ENCODE results near the gene PHYKPL. TPM values are rescaled to one million over a fixed set of nuclear protein-coding genes. Genes with fewer than 3 reads are reported as not detected.
A peak's percentile ranks its signal among the peaks of the same experiment; 100 is the strongest.

PHYKPL gene
- total and polyA plus RNA-seq, 2 of the 8 experiments (the other 6 are each of a cell fraction or from before 2014, with no cell fraction given), result 25.1 to 32.1 TPM

DNA sequence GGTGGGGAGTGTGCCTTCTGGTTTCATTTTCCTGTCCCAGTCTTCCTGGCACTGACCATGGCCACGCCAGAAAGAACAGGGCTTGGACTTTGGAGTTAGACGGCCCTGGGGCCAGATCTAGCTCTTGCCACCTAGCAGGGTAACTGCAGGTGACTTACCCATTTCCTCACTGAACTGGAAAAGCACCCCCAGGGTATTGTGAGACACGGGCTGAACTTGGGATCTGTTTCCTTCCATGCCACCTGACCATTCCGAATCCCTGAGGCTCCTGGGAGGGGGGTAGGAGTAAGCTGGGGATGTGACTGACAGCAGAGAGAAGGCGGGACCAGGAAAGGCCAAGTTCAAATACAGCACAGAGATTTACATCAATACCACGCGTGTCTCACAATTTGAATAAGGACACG lies 18.9 kb downstream of the PHYKPL start:
- Histone ChIP-seq H4K5ac (ENCODE audit: insufficient read length, low read depth, low read length) (no peak overlapping the region), H3K36me3 (ENCODE audit: control insufficient read depth in 2 of 4, insufficient read depth in 4 of 4, low read length in 3 of 4) (peaks cover 31 to 91% (median 53%) of the 10 kb centered on the region in 4 experiments), H3K4me1 (replicated peaks in 1 of 4; ENCODE audit: control insufficient read depth in 3 of 4, insufficient read depth in 4 of 4, low read length in 3 of 4) (peaks cover 0 to 5% (median 1%) of the 10 kb centered on the region in 4 experiments; a peak in 2 of 7 replicates), H3K27me3 (replicated peaks in 1 of 4; ENCODE audit: control insufficient read depth in 3 of 4, extremely low read depth in 1 of 4, insufficient read depth in 3 of 4, low read length in 3 of 4) (no peaks in the 10 kb centered on the region), H2BK15ac (ENCODE audit: low read length) (no peak overlapping the region), H3K79me2 (ENCODE audit: control insufficient read depth in 1 of 2, insufficient read depth in 2 of 2, low read length in 2 of 2) (peaks cover 0 to 5% of the 10 kb centered on the region in 2 experiments; a peak in 2 of 4 replicates), H3K23me2 (ENCODE audit: low read depth, low read length) (no peaks in the 10 kb centered on the region), H3K9ac (replicated peaks in 1 of 4; ENCODE audit: extremely low read depth in 1 of 4, low read depth in 3 of 4, low read length in 3 of 4) (no peak overlapping the region), H3K14ac (ENCODE audit: insufficient read length) (no peak overlapping the region), H3K79me1 (ENCODE audit: low read depth, low read length) (peaks cover 7% of the 10 kb centered on the region), H2BK5ac (ENCODE audit: low read depth, low read length) (no peak overlapping the region), H4K8ac (ENCODE audit: extremely low read depth, insufficient read depth, low read length) (0 out of 2 replicates have a peak overlapping the region, but pooled peaks have one; percentile 7), H3K9me3 (ENCODE audit: insufficient read depth in 2 of 2, low read depth in 1 of 2, low read length in 1 of 2) (no peaks in the 10 kb centered on the region), H2BK120ac (replicated peaks; ENCODE audit: low read depth, low read length) (no peak overlapping the region), H3K23ac (ENCODE audit: insufficient read length) (no peak overlapping the region), H3K18ac (ENCODE audit: extremely low read depth, low read length) (no peak overlapping the region), H4K20me1 (replicated peaks in 1 of 2; ENCODE audit: control insufficient read depth in 1 of 2, insufficient read depth in 2 of 2, low read length in 2 of 2) (peaks cover 28 to 37% of the 10 kb centered on the region in 2 experiments), H2AK5ac (ENCODE audit: low read depth, low read length) (no peak overlapping the region), H2BK20ac (ENCODE audit: low read length) (no peak overlapping the region), H3K4me2 (ENCODE audit: insufficient read depth in 1 of 2, low read depth in 2 of 2, low read length in 2 of 2) (no peak overlapping the region), H2BK12ac (ENCODE audit: low read depth, low read length) (no peak overlapping the region), H3K27ac (ENCODE audit: low read depth, low read length) (no peak overlapping the region), H3K4ac (replicated peaks; ENCODE audit: insufficient read length, low read depth, low read length) (no peak overlapping the region), H2AFZ (ENCODE audit: low read length) (no peak overlapping the region), H3K4me3 (ENCODE audit: extremely low read depth in 1 of 4, insufficient read depth in 2 of 4, low read depth in 3 of 4, low read length in 4 of 4) (no peak overlapping the region), H4K91ac (replicated peaks; ENCODE audit: insufficient read length, low read length) (no peak overlapping the region), H3K56ac (replicated peaks; ENCODE audit: insufficient read length, low read depth, low read length) (no peak overlapping the region)
- WGBS, 2 experiments (ENCODE audit: extremely low coverage in 1 of 2, insufficient coverage in 1 of 2, insufficient read length in 1 of 2, insufficient replicate concordance in 2 of 2, low coverage in 1 of 2, low lambda C conversion rate in 2 of 2, missing lambda C conversion rate in 1 of 2), result 93% methylated on average over 8 of the region's 8 CpGs; no CpG with 5 or more reads in 1 of the 2 experiments
- ChIA-PET POLR2A (ENCODE audit: partially characterized antibody) (interaction anchor here (1.1 to 31.3 kb wide), 11 partner anchors 7 to 275 kb away, joined by 3 to 985 read pairs (median 5); partner anchors contain the start of genes GMCL2, HNRNPAB, NHP2 and PHYKPL), CTCF (ENCODE audit: partially characterized antibody) (interaction anchor here (1.6 to 2.6 kb wide), 5 partner anchors 10 to 137 kb away, joined by 3 to 8 read pairs (median 7); partner anchors contain the start of gene PHYKPL)
- no peak for TF ChIP-seq BACH1 (IDR thresholded peaks at IDR 0.05; ENCODE audit: low read length)
- TF ChIP-seq EZH2 (IDR thresholded peaks at IDR 0.05; ENCODE audit: low read depth, low read length, severe bottlenecking), result no peak
- no peak for TF ChIP-seq ASH2L (IDR thresholded peaks at IDR 0.05; ENCODE audit: low read length)
- TF ChIP-seq SP2 (IDR thresholded peaks at IDR 0.05; ENCODE audit: low read length), result no peak
- FAIRE-seq (no peak), DNase-seq (ENCODE audit: low read depth in 1 of 2, low spot score in 2 of 2) (no peak)
